ENCODE measurements around the gene SERPINE2. TPM values are rescaled to one million over a fixed set of nuclear protein-coding genes. Genes with fewer than 3 reads are reported as not detected.
"Not testable (repeated sequence)": the region's sequence is repeated elsewhere in the genome, so short reads cannot be mapped to it uniquely, and the experiment has no call there.

Gene SERPINE2
- total RNA-seq, 1 donor from 2014 or later: 24.6 TPM

GRCh38 chr2:224009605-224010315, 29.3 kb downstream of the SERPINE2 start:
- Mint-ChIP-seq H3K9me3 (ENCODE audit: unreplicated experiment) (no peaks in the 10 kb centered on the region), H3K4me1 (ENCODE audit: low read depth, unreplicated experiment) (peaks cover 6% of the 10 kb centered on the region), H3K4me3 (ENCODE audit: unreplicated experiment) (no peak overlapping the region), H3K27ac (ENCODE audit: unreplicated experiment) (no peak overlapping the region), H3K36me3 (ENCODE audit: unreplicated experiment) (no peaks in the 10 kb centered on the region), H3K27me3 (ENCODE audit: unreplicated experiment) (no peaks in the 10 kb centered on the region)
- no peak for DNase-seq
- no peak for TF ChIP-seq CTCF (IDR thresholded peaks at IDR 0.05; ENCODE audit: partially characterized antibody, unreplicated experiment)

- Mint-ChIP-seq H3K4me3 (ENCODE audit: unreplicated experiment) (no peak overlapping the region), H3K27ac (ENCODE audit: unreplicated experiment) (peak overlapping the region; percentile 11), H3K9me3 (ENCODE audit: unreplicated experiment) (no peaks in the 10 kb centered on the region), H3K4me1 (ENCODE audit: low read depth, unreplicated experiment) (peaks cover 6% of the 10 kb centered on the region), H3K27me3 (ENCODE audit: unreplicated experiment) (no peaks in the 10 kb centered on the region), H3K36me3 (ENCODE audit: unreplicated experiment) (no peaks in the 10 kb centered on the region)
- DNase-seq: no peak
- TF ChIP-seq CTCF (IDR thresholded peaks at IDR 0.05; ENCODE audit: partially characterized antibody, unreplicated experiment): no peak
Measured at GRCh38 chr2:224008702-224009261, 30.3 kb downstream of the SERPINE2 start.

- no peak for DNase-seq
- Mint-ChIP-seq H3K9me3 (ENCODE audit: unreplicated experiment) (no peaks in the 10 kb centered on the region), H3K4me3 (ENCODE audit: unreplicated experiment) (no peak overlapping the region), H3K4me1 (ENCODE audit: low read depth, unreplicated experiment) (peaks cover 10% of the 10 kb centered on the region), H3K36me3 (ENCODE audit: unreplicated experiment) (no peaks in the 10 kb centered on the region), H3K27me3 (ENCODE audit: unreplicated experiment) (no peaks in the 10 kb centered on the region), H3K27ac (ENCODE audit: unreplicated experiment) (no peak overlapping the region)
- TF ChIP-seq CTCF (IDR thresholded peaks at IDR 0.05; ENCODE audit: partially characterized antibody, unreplicated experiment): no peak
Measured at GRCh38 chr2:224004105-224004695, 34.9 kb downstream of the SERPINE2 start.

GRCh38 chr2:224000662-224001061, 38.4 kb downstream of the SERPINE2 start:
- not testable (repeated sequence) for H3K4me1 Mint-ChIP-seq (ENCODE audit: low read depth, unreplicated experiment); DNase-seq; H3K36me3 Mint-ChIP-seq (ENCODE audit: unreplicated experiment); H3K9me3 Mint-ChIP-seq (ENCODE audit: unreplicated experiment); H3K4me3 Mint-ChIP-seq (ENCODE audit: unreplicated experiment); H3K27me3 Mint-ChIP-seq (ENCODE audit: unreplicated experiment); H3K27ac Mint-ChIP-seq (ENCODE audit: unreplicated experiment)

GRCh38 chr2:223999862-224000261, 39.2 kb downstream of the SERPINE2 start:
- Mint-ChIP-seq H3K27ac (ENCODE audit: unreplicated experiment) (no peak overlapping the region), H3K4me1 (ENCODE audit: low read depth, unreplicated experiment) (peaks cover 4% of the 10 kb centered on the region), H3K9me3 (ENCODE audit: unreplicated experiment) (peaks cover 2% of the 10 kb centered on the region), H3K36me3 (ENCODE audit: unreplicated experiment) (no peaks in the 10 kb centered on the region), H3K27me3 (ENCODE audit: unreplicated experiment) (no peaks in the 10 kb centered on the region), H3K4me3 (ENCODE audit: unreplicated experiment) (no peak overlapping the region)
- no peak for TF ChIP-seq CTCF (IDR thresholded peaks at IDR 0.05; ENCODE audit: partially characterized antibody, unreplicated experiment)
- DNase-seq: no peak
